ENCODE data around the gene SP140.

The SP140 gene

DNA sequence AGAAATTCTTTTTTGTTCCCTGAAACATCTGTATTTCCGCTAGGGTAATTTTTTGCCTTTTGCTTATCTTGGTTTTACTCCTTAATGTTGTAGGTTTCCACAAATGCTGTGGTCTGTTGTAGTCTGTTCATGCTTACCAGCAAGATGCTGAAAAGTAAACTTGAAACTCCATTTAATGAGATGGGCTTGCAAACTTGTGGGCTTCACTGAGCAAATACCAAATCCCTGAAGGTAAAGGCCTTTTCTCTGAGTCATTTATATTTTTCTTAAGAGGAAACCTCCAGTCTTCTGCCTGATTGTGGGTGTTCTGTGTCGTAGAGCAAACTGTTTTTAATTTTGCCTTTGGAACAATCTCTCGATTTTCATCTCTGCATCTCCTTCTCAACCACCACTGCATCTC, 9.3 kb downstream of the SP140 start:
- peaks cover 11% of the 10 kb centered on the region for H3K36me3 ChIP-seq (ENCODE audit: control insufficient read depth, insufficient read depth, low read length)
- peak; percentile 55 for DNase-seq (ENCODE audit: extremely low read depth, insufficient read length)
- H3K27me3 ChIP-seq (replicated peaks; ENCODE audit: control insufficient read depth, insufficient read depth, low read length) = no peaks in the 10 kb centered on the region
- TF ChIP-seq, protein P1, sequence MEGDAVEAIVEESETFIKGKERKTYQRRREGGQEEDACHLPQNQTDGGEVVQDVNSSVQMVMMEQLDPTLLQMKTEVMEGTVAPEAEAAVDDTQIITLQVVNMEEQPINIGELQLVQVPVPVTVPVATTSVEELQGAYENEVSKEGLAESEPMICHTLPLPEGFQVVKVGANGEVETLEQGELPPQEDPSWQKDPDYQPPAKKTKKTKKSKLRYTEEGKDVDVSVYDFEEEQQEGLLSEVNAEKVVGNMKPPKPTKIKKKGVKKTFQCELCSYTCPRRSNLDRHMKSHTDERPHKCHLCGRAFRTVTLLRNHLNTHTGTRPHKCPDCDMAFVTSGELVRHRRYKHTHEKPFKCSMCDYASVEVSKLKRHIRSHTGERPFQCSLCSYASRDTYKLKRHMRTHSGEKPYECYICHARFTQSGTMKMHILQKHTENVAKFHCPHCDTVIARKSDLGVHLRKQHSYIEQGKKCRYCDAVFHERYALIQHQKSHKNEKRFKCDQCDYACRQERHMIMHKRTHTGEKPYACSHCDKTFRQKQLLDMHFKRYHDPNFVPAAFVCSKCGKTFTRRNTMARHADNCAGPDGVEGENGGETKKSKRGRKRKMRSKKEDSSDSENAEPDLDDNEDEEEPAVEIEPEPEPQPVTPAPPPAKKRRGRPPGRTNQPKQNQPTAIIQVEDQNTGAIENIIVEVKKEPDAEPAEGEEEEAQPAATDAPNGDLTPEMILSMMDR (IDR thresholded peaks at IDR 0.05; ENCODE audit: insufficient read depth, low read length, poor library complexity, severe bottlenecking) = no peak
- H3K4me3 ChIP-seq (replicated peaks; ENCODE audit: low read depth, low read length) = no peak overlapping the region

GRCh38 chr2:230244211-230244610, 18.7 kb downstream of the SP140 start:
- H3K4me3 ChIP-seq (replicated peaks; ENCODE audit: low read depth, low read length) = no peak overlapping the region
- TF ChIP-seq, protein P1 (IDR thresholded peaks at IDR 0.05; ENCODE audit: insufficient read depth, low read length, poor library complexity, severe bottlenecking) = no peak
- H3K36me3 ChIP-seq (ENCODE audit: control insufficient read depth, insufficient read depth, low read length) = peaks cover 16% of the 10 kb centered on the region
- no peaks in the 10 kb centered on the region for H3K27me3 ChIP-seq (replicated peaks; ENCODE audit: control insufficient read depth, insufficient read depth, low read length)
- no peak for DNase-seq (ENCODE audit: extremely low read depth, insufficient read length)

DNA sequence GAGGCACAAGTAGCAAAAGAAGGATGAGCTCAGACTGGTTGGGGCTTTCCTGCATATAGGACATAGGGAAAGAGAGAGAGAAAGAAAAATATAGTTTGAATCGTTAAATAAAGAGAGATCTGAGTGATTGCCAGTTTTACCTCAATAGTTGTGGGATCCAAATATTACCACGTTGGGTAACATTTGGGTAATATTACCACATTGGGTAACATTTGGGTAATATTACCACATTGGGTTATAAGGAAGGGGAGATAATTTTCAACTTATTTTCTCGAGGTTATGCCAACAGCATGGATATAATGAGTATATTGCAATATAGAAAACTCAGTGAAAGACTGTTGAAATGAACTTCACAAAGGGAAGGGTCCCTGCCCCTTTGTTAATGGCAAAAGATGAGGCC, 20.7 kb downstream of the SP140 start:
- Histone ChIP-seq H3K27me3 (replicated peaks; ENCODE audit: control insufficient read depth, insufficient read depth, low read length) (no peaks in the 10 kb centered on the region), H3K36me3 (ENCODE audit: control insufficient read depth, insufficient read depth, low read length) (peaks cover 20% of the 10 kb centered on the region), H3K4me3 (replicated peaks; ENCODE audit: low read depth, low read length) (no peak overlapping the region)
- TF ChIP-seq, protein P1 (IDR thresholded peaks at IDR 0.05; ENCODE audit: insufficient read depth, low read length, poor library complexity, severe bottlenecking) = no peak
- DNase-seq (ENCODE audit: extremely low read depth, insufficient read length) = no peak

- H3K4me3 ChIP-seq (replicated peaks; ENCODE audit: low read depth, low read length) = no peak overlapping the region
- H3K27me3 ChIP-seq (replicated peaks; ENCODE audit: control insufficient read depth, insufficient read depth, low read length) = no peaks in the 10 kb centered on the region
- TF ChIP-seq, protein P1 (IDR thresholded peaks at IDR 0.05; ENCODE audit: insufficient read depth, low read length, poor library complexity, severe bottlenecking) = no peak
- peaks cover 16% of the 10 kb centered on the region for H3K36me3 ChIP-seq (ENCODE audit: control insufficient read depth, insufficient read depth, low read length)
- no peak for DNase-seq (ENCODE audit: extremely low read depth, insufficient read length)
These were observed 24.7 kb downstream of the SP140 start for GRCh38 chr2:230250231-230250630.

GRCh38 chr2:230254152-230254881, 28.8 kb downstream of the SP140 start:
- no peak for DNase-seq (ENCODE audit: extremely low read depth, insufficient read length)
- no peaks in the 10 kb centered on the region for H3K27me3 ChIP-seq (replicated peaks; ENCODE audit: control insufficient read depth, insufficient read depth, low read length)
- no peak overlapping the region for H3K4me3 ChIP-seq (replicated peaks; ENCODE audit: low read depth, low read length)
- peaks cover 11% of the 10 kb centered on the region for H3K36me3 ChIP-seq (ENCODE audit: control insufficient read depth, insufficient read depth, low read length)
- TF ChIP-seq, protein P1 (IDR thresholded peaks at IDR 0.05; ENCODE audit: insufficient read depth, low read length, poor library complexity, severe bottlenecking) = no peak

All from GM06990 (cell line).